Measurements from ENCODE around the gene ERC2.
A peak's percentile ranks its signal among the peaks of the same experiment; 100 is the strongest.
"Not testable (repeated sequence)": the region's sequence is repeated elsewhere in the genome, so short reads cannot be mapped to it uniquely, and the experiment has no call there.

The ERC2 gene

GRCh38 chr3:56064684-56065083 lies 403.6 kb downstream of the ERC2 start:
- no peak for DNase-seq (ENCODE audit: low spot score)

GRCh38 chr3:56061279-56061626 lies 407.0 kb downstream of the ERC2 start:
- no peak for DNase-seq (ENCODE audit: low spot score)

GRCh38 chr3:56060521-56061278 lies 407.6 kb downstream of the ERC2 start:
- DNase-seq (ENCODE audit: low spot score), result no peak

GRCh38 chr3:56059731-56060130 lies 408.5 kb downstream of the ERC2 start:
- DNase-seq (ENCODE audit: low spot score), result no peak

GRCh38 chr3:56055951-56056350 lies 412.3 kb downstream of the ERC2 start:
- no peak for DNase-seq (ENCODE audit: low spot score)

GRCh38 chr3:56055546-56055945 lies 412.7 kb downstream of the ERC2 start:
- no peak for DNase-seq (ENCODE audit: low spot score)

- no peak for DNase-seq (ENCODE audit: low spot score)
These were observed 413.4 kb downstream of the ERC2 start for GRCh38 chr3:56054844-56055243.

GRCh38 chr3:56053727-56054126 lies 414.5 kb downstream of the ERC2 start:
- DNase-seq (ENCODE audit: low spot score), result no peak

GRCh38 chr3:56052188-56052587 lies 416.1 kb downstream of the ERC2 start:
- DNase-seq (ENCODE audit: low spot score), result no peak

- no peak for DNase-seq (ENCODE audit: low spot score)
These were observed 417.2 kb downstream of the ERC2 start for GRCh38 chr3:56051052-56051451.

GRCh38 chr3:56048946-56049345 lies 419.3 kb downstream of the ERC2 start:
- no peak for DNase-seq (ENCODE audit: low spot score)

- DNase-seq (ENCODE audit: low spot score), result no peak
These were observed 419.9 kb downstream of the ERC2 start for GRCh38 chr3:56048331-56048730.

GRCh38 chr3:56042326-56042951 lies 425.8 kb downstream of the ERC2 start:
- DNase-seq (ENCODE audit: low spot score), result peak; percentile 38

GRCh38 chr3:56025326-56025725 lies 442.9 kb downstream of the ERC2 start:
- DNase-seq (ENCODE audit: low spot score), result no peak

GRCh38 chr3:56023546-56023945 lies 444.7 kb downstream of the ERC2 start:
- DNase-seq (ENCODE audit: low spot score), result no peak

GRCh38 chr3:56022619-56023018 lies 445.6 kb downstream of the ERC2 start:
- DNase-seq (ENCODE audit: low spot score), result no peak

GRCh38 chr3:56019490-56020146 lies 448.6 kb downstream of the ERC2 start:
- DNase-seq (ENCODE audit: low spot score), result no peak

GRCh38 chr3:56015374-56015773 lies 452.9 kb downstream of the ERC2 start:
- DNase-seq (ENCODE audit: low spot score), result not testable (repeated sequence)

- DNase-seq (ENCODE audit: low spot score), result no peak
These were observed 455.5 kb downstream of the ERC2 start for GRCh38 chr3:56012721-56013120.

GRCh38 chr3:56005196-56005805 lies 463.0 kb downstream of the ERC2 start:
- no peak for DNase-seq (ENCODE audit: low spot score)

- no peak for DNase-seq (ENCODE audit: low spot score)
These were observed 465.1 kb downstream of the ERC2 start for GRCh38 chr3:56003129-56003528.

- no peak for DNase-seq (ENCODE audit: low spot score)
These were observed 466.3 kb downstream of the ERC2 start for GRCh38 chr3:56001991-56002390.

GRCh38 chr3:56001537-56001936 lies 466.7 kb downstream of the ERC2 start:
- DNase-seq (ENCODE audit: low spot score), result no peak

All from globus pallidus (tissue), 1 donor.